ENCODE data around the gene RAB33A.

RAB33A gene

GRCh38 chrX:130171446-130172126 is at the start of gene RAB33A:
Gene RAB33A, plus strand, starts transcription at chrX:130171962. Its CDS starts 101 bp downstream, at chrX:130172063.
- no peak for TF ChIP-seq CTCF (conservative IDR thresholded peaks at IDR 0.05; ENCODE audit: low read length)
- H3K4me3 ChIP-seq (ENCODE audit: low read length), result peak within 1 kb of the TSS; percentile 55
- DNase-seq (ENCODE audit: low read depth), result peak; percentile 25

- H3K4me3 ChIP-seq (ENCODE audit: low read length), result no peak overlapping the region
- no peak for DNase-seq (ENCODE audit: low read depth)
- no peak for TF ChIP-seq CTCF (conservative IDR thresholded peaks at IDR 0.05; ENCODE audit: low read length)
These were observed 47.2 kb upstream of the RAB33A start for GRCh38 chrX:130124577-130124976.

- no peak overlapping the region for H3K4me3 ChIP-seq (ENCODE audit: low read length)
- peak; percentile 69 for DNase-seq (ENCODE audit: low read depth)
- no peak for TF ChIP-seq CTCF (conservative IDR thresholded peaks at IDR 0.05; ENCODE audit: low read length)
These were observed 46.5 kb upstream of the RAB33A start for GRCh38 chrX:130125091-130125874.

DNA sequence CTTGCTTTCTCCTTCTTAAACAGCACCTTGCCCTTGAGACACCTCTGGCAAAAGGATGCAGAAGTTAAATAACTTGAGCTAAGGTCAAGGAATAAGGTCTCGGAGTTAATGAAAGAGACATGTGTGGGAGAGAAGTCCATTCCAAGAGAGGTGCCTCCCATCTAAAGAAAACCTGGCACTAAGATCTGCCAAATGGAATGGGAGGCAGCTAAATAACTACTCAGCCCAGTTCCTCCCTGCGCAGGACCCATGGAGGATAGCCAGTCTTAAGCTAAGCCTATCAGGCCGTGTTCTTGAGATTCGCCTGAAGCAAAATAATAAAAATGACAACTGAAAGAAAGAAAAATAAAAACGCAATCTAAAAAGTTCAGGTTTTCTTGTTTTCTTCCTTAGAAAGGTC is 40.8 kb upstream of the RAB33A start:
- H3K4me3 ChIP-seq (ENCODE audit: low read length), result no peak overlapping the region

DNA sequence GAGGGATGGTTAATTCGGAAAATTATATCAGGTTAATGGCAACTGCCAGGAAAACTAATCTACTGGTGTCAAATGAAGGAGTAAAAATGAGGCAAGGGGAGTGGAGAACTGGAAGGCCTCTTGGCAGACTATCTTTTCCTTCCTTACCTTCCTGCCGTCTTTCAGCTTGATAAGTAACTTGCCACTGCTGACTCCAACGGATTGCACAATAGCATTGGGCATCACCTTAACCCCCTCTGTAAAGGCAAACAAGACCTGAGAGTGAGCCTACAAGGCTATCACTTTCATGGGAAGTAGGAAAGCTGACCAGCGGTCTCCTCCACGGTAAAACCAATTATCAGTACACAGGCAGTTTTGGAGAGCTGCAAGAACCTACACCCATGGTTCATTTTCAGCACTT is 35.3 kb upstream of the RAB33A start:
- TF ChIP-seq CTCF (conservative IDR thresholded peaks at IDR 0.05; ENCODE audit: low read length), result no peak
- no peak overlapping the region for H3K4me3 ChIP-seq (ENCODE audit: low read length)
- no peak for DNase-seq (ENCODE audit: low read depth)

More for the DNA sequence above, 40.8 kb upstream of the RAB33A start:
- TF ChIP-seq CTCF (conservative IDR thresholded peaks at IDR 0.05; ENCODE audit: low read length), result no peak
- DNase-seq (ENCODE audit: low read depth), result no peak

DNA sequence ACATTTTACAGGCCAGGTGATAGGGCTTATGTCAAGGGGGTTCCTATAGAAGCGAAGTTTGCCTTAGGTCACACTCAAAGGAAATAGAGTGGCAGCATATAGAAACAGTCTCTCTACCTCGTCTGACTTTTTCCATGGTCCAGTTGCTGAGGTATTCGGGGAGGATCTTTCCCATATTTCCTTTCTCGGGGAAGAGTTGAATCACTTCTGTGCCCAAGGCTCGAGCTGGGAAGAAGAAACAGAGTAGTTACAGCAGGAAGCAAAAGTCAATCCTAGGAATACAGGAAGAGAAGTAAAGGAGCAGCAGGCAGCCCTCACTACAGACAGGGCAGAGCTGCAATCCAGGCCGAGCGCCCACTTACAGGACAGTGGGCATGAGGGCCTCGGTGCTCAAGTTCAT is 34.8 kb upstream of the RAB33A start:
- no peak overlapping the region for H3K4me3 ChIP-seq (ENCODE audit: low read length)
- TF ChIP-seq CTCF (conservative IDR thresholded peaks at IDR 0.05; ENCODE audit: low read length), result no peak
- no peak for DNase-seq (ENCODE audit: low read depth)

All from AG10803 (cell line).